ENCODE data around the gene PTPRU. TPM values are rescaled to one million over a fixed set of nuclear protein-coding genes. Genes with fewer than 3 reads are reported as not detected.

The PTPRU gene
- total and polyA plus RNA-seq, 4 donors: 1.6 to 15.1 (median 6.0) TPM

DNA sequence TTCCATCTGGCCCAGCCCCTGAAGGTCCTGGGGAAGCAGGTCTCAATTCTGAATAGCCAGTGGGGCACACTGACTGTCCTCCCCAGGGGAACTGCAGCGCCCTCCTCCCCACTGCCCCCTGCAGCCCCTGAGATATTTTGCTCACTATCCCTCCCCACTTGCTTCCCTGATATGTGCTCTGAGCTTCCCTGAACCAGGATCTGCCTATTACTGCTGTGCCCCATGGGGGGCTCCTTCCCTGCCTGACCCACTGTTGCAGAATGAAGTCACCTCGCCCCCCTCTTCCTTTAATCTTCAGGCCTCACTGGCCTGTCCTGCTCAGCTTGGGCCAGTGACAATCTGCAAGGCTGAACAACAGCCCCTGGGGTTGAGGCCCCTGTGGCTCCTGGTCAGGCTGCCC is 89.8 kb downstream of the PTPRU start:
- H3K27ac ChIP-seq (ENCODE audit: low read depth in 1 of 2, low read length in 2 of 2): no peak overlapping the region
- no peaks in the 10 kb centered on the region for H3K9me3 ChIP-seq (ENCODE audit: control insufficient read depth in 4 of 4, low read length in 3 of 4)
- TF ChIP-seq TAF1 (conservative IDR thresholded peaks at IDR 0.05) (no peak), HNF4A (conservative IDR thresholded peaks at IDR 0.05) (no peak), JUND (IDR thresholded peaks at IDR 0.05) (no peak), EGR1 (IDR thresholded peaks at IDR 0.05; ENCODE audit: low read depth in 2 of 2) (no peak), SP1 (IDR thresholded peaks at IDR 0.05) (no peak), RXRA (IDR thresholded peaks at IDR 0.05) (no peak), YY1 (IDR thresholded peaks at IDR 0.05) (no peak), RAD21 (IDR thresholded peaks at IDR 0.05) (no peak), GABPA (IDR thresholded peaks at IDR 0.05 in 1 of 2, conservative IDR thresholded peaks at IDR 0.05 in 1 of 2) (no peak), FOXA2 (IDR thresholded peaks at IDR 0.05) (no peak), NR2F2 (IDR thresholded peaks at IDR 0.05) (no peak), HNF4G (IDR thresholded peaks at IDR 0.05) (no peak), FOXA1 (IDR thresholded peaks at IDR 0.05) (no peak)
- TF ChIP-seq, protein P1, sequence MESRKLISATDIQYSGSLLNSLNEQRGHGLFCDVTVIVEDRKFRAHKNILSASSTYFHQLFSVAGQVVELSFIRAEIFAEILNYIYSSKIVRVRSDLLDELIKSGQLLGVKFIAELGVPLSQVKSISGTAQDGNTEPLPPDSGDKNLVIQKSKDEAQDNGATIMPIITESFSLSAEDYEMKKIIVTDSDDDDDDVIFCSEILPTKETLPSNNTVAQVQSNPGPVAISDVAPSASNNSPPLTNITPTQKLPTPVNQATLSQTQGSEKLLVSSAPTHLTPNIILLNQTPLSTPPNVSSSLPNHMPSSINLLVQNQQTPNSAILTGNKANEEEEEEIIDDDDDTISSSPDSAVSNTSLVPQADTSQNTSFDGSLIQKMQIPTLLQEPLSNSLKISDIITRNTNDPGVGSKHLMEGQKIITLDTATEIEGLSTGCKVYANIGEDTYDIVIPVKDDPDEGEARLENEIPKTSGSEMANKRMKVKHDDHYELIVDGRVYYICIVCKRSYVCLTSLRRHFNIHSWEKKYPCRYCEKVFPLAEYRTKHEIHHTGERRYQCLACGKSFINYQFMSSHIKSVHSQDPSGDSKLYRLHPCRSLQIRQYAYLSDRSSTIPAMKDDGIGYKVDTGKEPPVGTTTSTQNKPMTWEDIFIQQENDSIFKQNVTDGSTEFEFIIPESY (IDR thresholded peaks at IDR 0.05): no peak
- TF ChIP-seq, protein P2, sequence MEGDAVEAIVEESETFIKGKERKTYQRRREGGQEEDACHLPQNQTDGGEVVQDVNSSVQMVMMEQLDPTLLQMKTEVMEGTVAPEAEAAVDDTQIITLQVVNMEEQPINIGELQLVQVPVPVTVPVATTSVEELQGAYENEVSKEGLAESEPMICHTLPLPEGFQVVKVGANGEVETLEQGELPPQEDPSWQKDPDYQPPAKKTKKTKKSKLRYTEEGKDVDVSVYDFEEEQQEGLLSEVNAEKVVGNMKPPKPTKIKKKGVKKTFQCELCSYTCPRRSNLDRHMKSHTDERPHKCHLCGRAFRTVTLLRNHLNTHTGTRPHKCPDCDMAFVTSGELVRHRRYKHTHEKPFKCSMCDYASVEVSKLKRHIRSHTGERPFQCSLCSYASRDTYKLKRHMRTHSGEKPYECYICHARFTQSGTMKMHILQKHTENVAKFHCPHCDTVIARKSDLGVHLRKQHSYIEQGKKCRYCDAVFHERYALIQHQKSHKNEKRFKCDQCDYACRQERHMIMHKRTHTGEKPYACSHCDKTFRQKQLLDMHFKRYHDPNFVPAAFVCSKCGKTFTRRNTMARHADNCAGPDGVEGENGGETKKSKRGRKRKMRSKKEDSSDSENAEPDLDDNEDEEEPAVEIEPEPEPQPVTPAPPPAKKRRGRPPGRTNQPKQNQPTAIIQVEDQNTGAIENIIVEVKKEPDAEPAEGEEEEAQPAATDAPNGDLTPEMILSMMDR (IDR thresholded peaks at IDR 0.05; ENCODE audit: low read depth, low read length, missing input control): no peak
- TF ChIP-seq, protein P3, sequence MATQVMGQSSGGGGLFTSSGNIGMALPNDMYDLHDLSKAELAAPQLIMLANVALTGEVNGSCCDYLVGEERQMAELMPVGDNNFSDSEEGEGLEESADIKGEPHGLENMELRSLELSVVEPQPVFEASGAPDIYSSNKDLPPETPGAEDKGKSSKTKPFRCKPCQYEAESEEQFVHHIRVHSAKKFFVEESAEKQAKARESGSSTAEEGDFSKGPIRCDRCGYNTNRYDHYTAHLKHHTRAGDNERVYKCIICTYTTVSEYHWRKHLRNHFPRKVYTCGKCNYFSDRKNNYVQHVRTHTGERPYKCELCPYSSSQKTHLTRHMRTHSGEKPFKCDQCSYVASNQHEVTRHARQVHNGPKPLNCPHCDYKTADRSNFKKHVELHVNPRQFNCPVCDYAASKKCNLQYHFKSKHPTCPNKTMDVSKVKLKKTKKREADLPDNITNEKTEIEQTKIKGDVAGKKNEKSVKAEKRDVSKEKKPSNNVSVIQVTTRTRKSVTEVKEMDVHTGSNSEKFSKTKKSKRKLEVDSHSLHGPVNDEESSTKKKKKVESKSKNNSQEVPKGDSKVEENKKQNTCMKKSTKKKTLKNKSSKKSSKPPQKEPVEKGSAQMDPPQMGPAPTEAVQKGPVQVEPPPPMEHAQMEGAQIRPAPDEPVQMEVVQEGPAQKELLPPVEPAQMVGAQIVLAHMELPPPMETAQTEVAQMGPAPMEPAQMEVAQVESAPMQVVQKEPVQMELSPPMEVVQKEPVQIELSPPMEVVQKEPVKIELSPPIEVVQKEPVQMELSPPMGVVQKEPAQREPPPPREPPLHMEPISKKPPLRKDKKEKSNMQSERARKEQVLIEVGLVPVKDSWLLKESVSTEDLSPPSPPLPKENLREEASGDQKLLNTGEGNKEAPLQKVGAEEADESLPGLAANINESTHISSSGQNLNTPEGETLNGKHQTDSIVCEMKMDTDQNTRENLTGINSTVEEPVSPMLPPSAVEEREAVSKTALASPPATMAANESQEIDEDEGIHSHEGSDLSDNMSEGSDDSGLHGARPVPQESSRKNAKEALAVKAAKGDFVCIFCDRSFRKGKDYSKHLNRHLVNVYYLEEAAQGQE (IDR thresholded peaks at IDR 0.05): no peak
- TF ChIP-seq, protein P4, sequence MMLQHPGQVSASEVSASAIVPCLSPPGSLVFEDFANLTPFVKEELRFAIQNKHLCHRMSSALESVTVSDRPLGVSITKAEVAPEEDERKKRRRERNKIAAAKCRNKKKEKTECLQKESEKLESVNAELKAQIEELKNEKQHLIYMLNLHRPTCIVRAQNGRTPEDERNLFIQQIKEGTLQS (IDR thresholded peaks at IDR 0.05): no peak
- TF ChIP-seq, protein P5, sequence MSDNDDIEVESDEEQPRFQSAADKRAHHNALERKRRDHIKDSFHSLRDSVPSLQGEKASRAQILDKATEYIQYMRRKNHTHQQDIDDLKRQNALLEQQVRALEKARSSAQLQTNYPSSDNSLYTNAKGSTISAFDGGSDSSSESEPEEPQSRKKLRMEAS (IDR thresholded peaks at IDR 0.05): no peak
- no peak overlapping the region for H3K9ac ChIP-seq (ENCODE audit: low read depth in 1 of 2, low read length in 2 of 2)
- peaks cover 0 to 2% (median 0%) of the 10 kb centered on the region in 4 donors for H3K36me3 ChIP-seq (ENCODE audit: control insufficient read depth in 4 of 4, insufficient read depth in 3 of 4, low read depth in 1 of 4, low read length in 3 of 4)
- H3K4me3 ChIP-seq (ENCODE audit: low read depth in 1 of 3, low read length in 3 of 3): no peak overlapping the region
- DNase-seq (ENCODE audit: low spot score): no peak
- H3K4me1 ChIP-seq (ENCODE audit: control insufficient read depth in 4 of 4, insufficient read depth in 4 of 4, low read length in 3 of 4): no peaks in the 10 kb centered on the region
- no peaks in the 10 kb centered on the region for H3K27me3 ChIP-seq (ENCODE audit: control insufficient read depth in 4 of 4, insufficient read depth in 4 of 4, low read length in 3 of 4)
- 95% methylated on average over 2 of the region's 2 CpGs for WGBS
